Type B pancreatic cell (in vitro differentiated cells): Measurements from ENCODE around the gene PAFAH1B2. TPM values are rescaled to one million over a fixed set of nuclear protein-coding genes. Genes with fewer than 3 reads are reported as not detected.

Experiments
- DNase-seq: peaks from one replicate; pipeline ENCODE4 v3.0.0; 2021; ENCODE audit warnings: mixed read lengths; ENCODE audit not compliant: unreplicated experiment; ENCODE audit errors: extremely low spot score
- H3K27ac Mint-ChIP-seq: 2 replicates; pipeline ENCODE4 v1.8.0; 2021; ENCODE audit warnings: mild to moderate bottlenecking, mixed read lengths
- H3K27me3 Mint-ChIP-seq: 2 replicates; pipeline ENCODE4 v1.8.0; 2021; ENCODE audit warnings: mixed read lengths
- H3K36me3 Mint-ChIP-seq: 2 replicates; pipeline ENCODE4 v1.8.0; 2021; ENCODE audit warnings: mixed read lengths
- H3K4me1 Mint-ChIP-seq: one replicate; pipeline ENCODE4 v1.8.0; 2021; ENCODE audit warnings: mixed read lengths; ENCODE audit not compliant: unreplicated experiment
- H3K4me3 Mint-ChIP-seq: 2 replicates; pipeline ENCODE4 v1.8.0; 2021; ENCODE audit warnings: mild to moderate bottlenecking, mixed read lengths
- H3K9me3 Mint-ChIP-seq: 2 replicates; pipeline ENCODE4 v1.8.0; 2021; ENCODE audit warnings: mixed read lengths
- total RNA-seq: library from RNA; stranded (reverse); gene quantifications from 2 replicates; pipeline ENCODE4 v1.2.1, GENCODE V29; 2021; ENCODE audit warnings: low replicate concordance
- TF ChIP-seq, protein P1 (sequence below): fragments of 200-600 bp; sonication (generic); conservative IDR thresholded peaks from 2 replicates; pipeline ENCODE4 v1.5.0; 2021; ENCODE audit warnings: antibody characterized with exemption, mild to moderate bottlenecking

The PAFAH1B2 gene
- total RNA-seq, 1 donor from 2014 or later, result 94.5 TPM

GRCh38 chr11:117178210-117179034 is 34.3 kb downstream of the PAFAH1B2 start, which contains the start of gene SIDT2:
Gene SIDT2, plus strand, starts transcription at chr11:117178743. Its CDS starts 521 bp downstream, at chr11:117179264.
- Mint-ChIP-seq H3K27me3 (no peaks in the 10 kb centered on the region), H3K27ac (peak within 1 kb of the TSS; percentile 91), H3K9me3 (no peaks in the 10 kb centered on the region), H3K4me3 (peak within 1 kb of the TSS; percentile 95), H3K4me1 (peaks cover 40% of the 10 kb centered on the region), H3K36me3 (peaks cover 6% of the 10 kb centered on the region)
- TF ChIP-seq, protein P1, sequence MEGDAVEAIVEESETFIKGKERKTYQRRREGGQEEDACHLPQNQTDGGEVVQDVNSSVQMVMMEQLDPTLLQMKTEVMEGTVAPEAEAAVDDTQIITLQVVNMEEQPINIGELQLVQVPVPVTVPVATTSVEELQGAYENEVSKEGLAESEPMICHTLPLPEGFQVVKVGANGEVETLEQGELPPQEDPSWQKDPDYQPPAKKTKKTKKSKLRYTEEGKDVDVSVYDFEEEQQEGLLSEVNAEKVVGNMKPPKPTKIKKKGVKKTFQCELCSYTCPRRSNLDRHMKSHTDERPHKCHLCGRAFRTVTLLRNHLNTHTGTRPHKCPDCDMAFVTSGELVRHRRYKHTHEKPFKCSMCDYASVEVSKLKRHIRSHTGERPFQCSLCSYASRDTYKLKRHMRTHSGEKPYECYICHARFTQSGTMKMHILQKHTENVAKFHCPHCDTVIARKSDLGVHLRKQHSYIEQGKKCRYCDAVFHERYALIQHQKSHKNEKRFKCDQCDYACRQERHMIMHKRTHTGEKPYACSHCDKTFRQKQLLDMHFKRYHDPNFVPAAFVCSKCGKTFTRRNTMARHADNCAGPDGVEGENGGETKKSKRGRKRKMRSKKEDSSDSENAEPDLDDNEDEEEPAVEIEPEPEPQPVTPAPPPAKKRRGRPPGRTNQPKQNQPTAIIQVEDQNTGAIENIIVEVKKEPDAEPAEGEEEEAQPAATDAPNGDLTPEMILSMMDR, result no peak
- peak; percentile 90 for DNase-seq

DNA sequence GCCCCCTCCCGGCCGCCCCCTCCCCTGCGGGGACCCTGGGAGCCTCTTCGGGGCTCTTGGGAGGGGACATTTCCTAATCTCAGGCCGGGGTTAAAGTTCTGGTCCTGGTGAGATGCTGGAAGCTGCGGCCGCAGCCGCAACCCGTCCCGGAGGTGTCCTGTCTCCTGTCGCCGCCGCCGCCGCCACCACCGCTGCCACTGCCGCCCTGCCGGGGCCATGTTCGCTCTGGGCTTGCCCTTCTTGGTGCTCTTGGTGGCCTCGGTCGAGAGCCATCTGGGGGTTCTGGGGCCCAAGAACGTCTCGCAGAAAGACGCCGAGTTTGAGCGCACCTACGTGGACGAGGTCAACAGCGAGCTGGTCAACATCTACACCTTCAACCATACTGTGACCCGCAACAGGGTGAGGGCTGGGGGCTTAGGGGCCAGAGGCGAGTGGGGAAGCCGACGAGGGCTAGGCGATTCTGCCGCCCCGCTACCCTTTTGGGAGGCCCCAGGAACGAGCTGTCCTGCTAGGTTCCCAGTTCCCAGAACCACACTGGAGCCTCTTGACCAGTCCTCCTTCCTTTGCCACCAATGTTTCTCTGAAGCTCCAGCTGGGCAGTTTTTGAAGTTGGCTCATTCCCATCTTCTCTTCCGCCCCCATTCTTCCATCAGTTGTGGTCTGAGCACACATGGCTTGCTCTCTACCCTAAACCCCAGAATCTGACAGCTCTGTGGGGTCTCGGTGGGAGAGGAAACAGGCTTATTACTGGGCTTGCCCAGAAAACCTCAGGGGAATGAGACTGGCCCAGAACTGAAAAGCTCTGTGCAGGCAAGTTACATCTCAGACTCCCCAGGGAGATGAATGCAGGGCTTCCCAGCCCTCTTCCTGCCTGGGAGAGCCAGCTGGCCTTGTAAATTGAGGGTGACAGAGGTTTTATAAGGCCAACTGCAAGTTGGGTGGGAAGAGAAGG is 35.2 kb downstream of the PAFAH1B2 start:
- no peaks in the 10 kb centered on the region for H3K9me3 Mint-ChIP-seq
- TF ChIP-seq, protein P1, result peak; percentile 18
- H3K4me1 Mint-ChIP-seq, result peaks cover 45% of the 10 kb centered on the region
- peaks cover 14% of the 10 kb centered on the region for H3K36me3 Mint-ChIP-seq
- DNase-seq, result peak; percentile 74
- peak overlapping the region; percentile 83 for H3K27ac Mint-ChIP-seq
- H3K27me3 Mint-ChIP-seq, result no peaks in the 10 kb centered on the region
- peak overlapping the region; percentile 95 for H3K4me3 Mint-ChIP-seq

DNA sequence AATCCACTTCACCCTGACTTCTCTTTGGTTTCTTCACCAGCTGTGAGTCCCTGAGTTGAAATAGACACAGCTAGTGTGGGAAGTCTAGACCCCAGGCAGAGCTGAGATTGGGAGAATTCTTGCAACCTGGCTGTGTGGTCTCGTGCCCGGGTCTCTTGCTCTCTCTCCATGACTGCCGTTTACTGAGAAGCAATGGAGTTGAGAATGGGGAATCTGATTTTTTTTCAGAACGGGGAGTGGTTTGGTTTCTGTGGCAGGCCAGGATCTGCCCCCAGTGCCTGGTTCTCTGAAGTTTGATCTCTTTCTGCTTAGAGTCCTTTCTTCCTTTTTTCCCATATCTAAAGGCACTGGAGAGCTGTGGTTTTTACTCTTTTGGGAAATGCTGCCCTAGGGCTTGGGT is 35.9 kb downstream of the PAFAH1B2 start:
- Mint-ChIP-seq H3K4me1 (peaks cover 43% of the 10 kb centered on the region), H3K36me3 (peaks cover 14% of the 10 kb centered on the region), H3K4me3 (peak overlapping the region; percentile 95), H3K27ac (peak overlapping the region; percentile 83), H3K9me3 (no peaks in the 10 kb centered on the region), H3K27me3 (no peaks in the 10 kb centered on the region)
- DNase-seq, result no peak
- TF ChIP-seq, protein P1, result no peak

GRCh38 chr11:117180661-117181585 is 36.8 kb downstream of the PAFAH1B2 start:
- H3K27ac Mint-ChIP-seq, result peak overlapping the region; percentile 83
- H3K27me3 Mint-ChIP-seq, result no peaks in the 10 kb centered on the region
- H3K4me3 Mint-ChIP-seq, result peak overlapping the region; percentile 72
- TF ChIP-seq, protein P1, result peak; percentile 69
- peaks cover 36% of the 10 kb centered on the region for H3K4me1 Mint-ChIP-seq
- peak; percentile 42 for DNase-seq
- no peaks in the 10 kb centered on the region for H3K9me3 Mint-ChIP-seq
- H3K36me3 Mint-ChIP-seq, result peaks cover 19% of the 10 kb centered on the region
